KOPT-K1 (cell line): ENCODE results near the gene FBF1.

Source experiments
- H3K27ac ChIP-seq: fragments of 200-600 bp; sonication (generic); 2 replicates; pipeline ENCODE4 v1.5.1; 2016; ENCODE audit warnings: antibody characterized with exemption, mild to moderate bottlenecking, low read depth, low read length; ENCODE audit not compliant: poor library complexity, severe bottlenecking
- H3K36me3 ChIP-seq: fragments of 200-600 bp; sonication (generic); 2 replicates; pipeline ENCODE4 v1.5.1; 2017; ENCODE audit warnings: antibody characterized with exemption, mild to moderate bottlenecking, low read length, moderate library complexity; ENCODE audit not compliant: insufficient read depth
- H3K9me3 ChIP-seq: fragments of 200-600 bp; sonication (generic); 2 replicates; pipeline ENCODE4 v1.5.1; 2017; ENCODE audit warnings: antibody characterized with exemption, low read length, mild to moderate bottlenecking; ENCODE audit not compliant: insufficient read depth, poor library complexity, severe bottlenecking

FBF1 gene

DNA sequence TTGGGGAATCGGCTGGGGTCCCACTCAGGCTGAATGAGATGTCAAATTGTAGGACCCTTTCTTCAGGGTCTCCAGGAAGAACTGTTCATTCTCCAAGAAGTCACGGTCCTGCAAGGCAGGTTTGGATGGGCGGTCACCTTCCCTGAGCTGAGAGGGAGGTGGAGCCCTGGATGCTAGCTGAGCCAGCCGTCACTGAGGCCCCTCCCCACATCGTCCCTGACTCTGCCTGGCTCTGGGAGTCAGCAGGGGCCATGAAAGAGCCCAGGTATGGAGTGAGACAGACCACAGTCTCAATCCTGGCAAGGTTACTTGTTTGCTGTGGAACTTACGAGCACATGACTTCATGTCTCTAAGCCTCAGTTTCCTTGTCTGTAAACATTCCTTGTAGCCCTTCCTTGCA lies 30.1 kb downstream of the FBF1 start:
- Histone ChIP-seq H3K9me3 (no peaks in the 10 kb centered on the region), H3K27ac (peak overlapping the region; percentile 66), H3K36me3 (peaks cover 32% of the 10 kb centered on the region)

DNA sequence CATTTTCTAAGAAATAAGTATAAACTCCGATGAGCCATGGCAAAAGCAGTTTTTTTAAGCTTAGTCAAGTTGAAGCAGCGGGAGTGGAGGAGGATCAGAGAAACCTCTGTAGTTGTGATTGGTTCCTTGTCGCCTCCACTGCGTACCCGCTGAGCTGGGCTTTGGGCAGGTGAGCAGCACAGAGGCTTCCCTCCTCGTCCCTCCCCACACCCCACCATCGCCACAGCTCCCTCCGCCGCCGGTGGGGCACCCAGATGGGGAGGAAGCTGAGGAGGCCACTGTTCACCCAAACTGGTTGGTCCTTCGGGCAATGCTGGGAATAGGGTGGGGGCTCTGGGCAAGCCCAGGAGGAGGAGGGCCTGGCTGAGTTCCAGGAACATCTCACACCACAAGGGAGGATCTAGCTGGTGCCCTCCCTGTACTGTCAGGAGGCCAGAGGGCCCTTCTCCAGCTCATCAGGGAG lies 31.0 kb downstream of the FBF1 start:
- Histone ChIP-seq H3K36me3 (peaks cover 31% of the 10 kb centered on the region), H3K27ac (peak overlapping the region; percentile 66), H3K9me3 (no peaks in the 10 kb centered on the region)

DNA sequence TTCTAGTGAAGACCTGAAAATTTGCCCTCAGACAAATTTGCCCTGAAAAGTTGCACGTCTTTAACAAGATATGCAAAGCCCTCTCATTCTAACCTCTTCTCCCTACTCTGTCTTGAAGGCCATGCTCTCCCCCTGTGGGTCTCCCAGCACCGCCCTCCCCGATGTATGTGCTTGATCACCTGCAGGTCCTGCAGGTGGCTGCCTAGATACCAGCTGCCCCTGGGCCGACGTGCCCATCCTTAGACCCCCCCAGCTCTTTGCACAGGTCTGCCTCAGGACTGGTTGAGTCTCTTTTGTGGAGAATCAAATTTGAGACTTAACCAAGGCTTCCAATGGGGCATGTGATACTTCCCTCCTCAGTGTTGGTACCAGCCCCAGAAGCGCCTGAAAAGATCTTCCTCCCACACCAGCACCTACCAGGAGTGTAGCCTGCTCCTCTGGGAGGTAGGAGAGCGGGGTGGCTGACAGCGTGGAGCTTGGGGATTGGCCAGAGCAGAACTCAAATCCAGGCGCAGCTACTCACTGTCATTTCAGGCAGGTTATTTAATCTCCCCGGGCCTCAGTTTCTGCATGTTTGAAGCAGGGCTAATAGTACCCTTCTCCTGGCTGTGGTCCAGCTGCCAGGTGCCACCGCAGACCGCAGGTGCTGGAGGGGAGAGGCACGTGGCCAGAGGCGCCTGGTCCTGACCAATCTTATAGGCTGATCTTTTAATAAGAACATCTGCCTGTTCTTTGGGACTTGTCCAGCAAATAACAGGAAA lies 31.6 kb downstream of the FBF1 start:
- peak overlapping the region; percentile 66 for H3K27ac ChIP-seq
- H3K36me3 ChIP-seq, result peaks cover 25% of the 10 kb centered on the region
- H3K9me3 ChIP-seq, result no peaks in the 10 kb centered on the region

DNA sequence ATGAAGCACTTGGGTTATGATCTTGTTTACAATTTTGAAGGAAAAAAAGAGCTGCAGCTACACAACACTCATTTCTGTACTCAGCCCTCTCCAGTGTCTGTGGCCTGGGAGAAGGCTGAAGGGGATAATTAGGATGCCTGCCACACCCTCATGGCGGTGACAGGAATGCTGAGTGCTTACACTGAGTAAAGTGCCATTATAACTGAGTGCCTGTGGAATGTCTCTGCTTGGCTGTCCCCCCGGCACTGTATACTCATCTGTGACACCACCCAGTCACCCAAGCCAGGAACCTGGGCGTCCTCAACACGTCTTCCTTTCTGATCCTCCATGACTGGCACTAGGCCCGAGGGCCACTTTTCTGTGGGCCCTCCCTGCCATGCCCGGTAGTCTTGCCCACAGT lies 32.6 kb downstream of the FBF1 start:
- Histone ChIP-seq H3K36me3 (peaks cover 16% of the 10 kb centered on the region), H3K9me3 (no peaks in the 10 kb centered on the region), H3K27ac (peak overlapping the region; percentile 66)

DNA sequence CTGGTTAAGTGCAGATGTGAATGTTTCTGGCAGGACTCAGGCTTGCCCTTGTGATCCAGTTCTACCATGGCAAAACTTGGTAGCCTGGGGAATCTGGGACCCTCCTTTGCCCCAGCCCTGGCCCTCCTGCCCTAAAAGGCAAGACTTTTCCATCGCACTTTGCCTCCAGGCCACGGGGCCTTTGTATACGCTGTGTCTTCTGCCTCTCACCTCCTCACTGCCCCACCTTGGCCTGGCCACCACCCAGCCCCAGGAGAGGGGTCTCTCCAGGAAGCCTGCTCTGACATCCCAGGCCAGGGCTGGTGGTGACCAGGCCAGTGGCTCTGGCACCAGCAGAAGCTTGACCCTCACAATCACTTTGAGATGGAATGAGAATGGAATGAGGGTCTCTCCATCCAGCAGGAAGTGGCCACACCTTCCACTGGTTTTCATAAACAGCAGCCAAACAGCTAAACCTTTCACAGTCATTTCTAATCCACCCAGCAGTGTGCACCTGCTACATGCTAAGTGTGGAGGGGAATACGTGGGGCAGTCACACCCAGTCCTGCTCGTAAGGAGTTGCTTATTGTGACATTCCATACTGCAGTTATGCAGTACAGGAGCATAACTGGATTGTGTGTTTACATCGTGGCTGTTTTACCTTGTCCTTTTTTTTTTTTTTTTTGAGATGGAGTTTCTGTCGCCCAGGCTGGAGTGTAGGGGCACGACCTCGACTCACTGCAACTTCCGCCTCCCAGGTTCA lies 34.5 kb downstream of the FBF1 start:
- Histone ChIP-seq H3K27ac (peak overlapping the region; percentile 82), H3K36me3 (peaks cover 20% of the 10 kb centered on the region), H3K9me3 (no peaks in the 10 kb centered on the region)

DNA sequence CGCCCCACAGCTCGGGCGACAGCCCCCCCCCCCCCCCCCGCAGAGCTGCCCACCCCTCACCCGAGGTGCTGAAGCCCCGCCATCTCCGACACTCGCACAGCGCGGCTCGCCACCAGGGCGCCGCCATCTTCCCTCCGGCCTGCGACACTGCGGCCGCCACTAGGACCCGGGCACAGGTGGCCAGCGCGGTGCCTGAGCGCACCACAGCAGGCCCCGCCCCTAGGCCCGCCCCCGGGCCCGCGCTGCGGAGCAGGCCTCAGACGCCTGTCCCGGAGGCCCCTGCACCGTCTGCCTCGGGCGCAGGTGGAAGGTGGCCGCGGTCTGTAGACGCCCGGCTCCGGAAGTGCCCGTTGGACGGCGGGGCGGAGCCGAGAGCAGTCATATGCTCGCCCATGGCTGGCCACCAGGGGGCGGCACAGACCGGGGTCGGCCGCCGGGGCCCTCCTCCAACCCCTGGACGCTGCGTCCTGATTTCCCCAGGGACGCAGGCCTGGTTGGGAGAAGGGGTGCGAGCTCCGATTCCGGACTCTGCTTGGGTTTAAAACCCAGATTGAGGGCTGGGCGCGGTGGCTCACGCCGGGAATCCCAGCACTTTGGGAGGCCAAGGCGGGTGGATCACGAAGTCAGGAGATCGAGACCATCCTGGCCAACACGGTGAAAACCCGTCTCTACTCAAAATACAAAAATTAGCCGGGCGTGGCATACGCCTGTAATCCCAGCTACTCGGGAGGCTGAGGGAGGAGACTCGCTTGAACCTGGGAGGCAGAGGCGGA lies 35.9 kb downstream of the FBF1 start, which contains the start of gene MRPL38:
Gene MRPL38 (minus strand): TSS at position 136 of the 773 bp plus-strand sequence. CDS start 9 bp downstream, at position 127.
- Histone ChIP-seq H3K36me3 (peaks cover 34% of the 10 kb centered on the region), H3K27ac (peak within 1 kb of the TSS; percentile 82), H3K9me3 (no peaks in the 10 kb centered on the region)

DNA sequence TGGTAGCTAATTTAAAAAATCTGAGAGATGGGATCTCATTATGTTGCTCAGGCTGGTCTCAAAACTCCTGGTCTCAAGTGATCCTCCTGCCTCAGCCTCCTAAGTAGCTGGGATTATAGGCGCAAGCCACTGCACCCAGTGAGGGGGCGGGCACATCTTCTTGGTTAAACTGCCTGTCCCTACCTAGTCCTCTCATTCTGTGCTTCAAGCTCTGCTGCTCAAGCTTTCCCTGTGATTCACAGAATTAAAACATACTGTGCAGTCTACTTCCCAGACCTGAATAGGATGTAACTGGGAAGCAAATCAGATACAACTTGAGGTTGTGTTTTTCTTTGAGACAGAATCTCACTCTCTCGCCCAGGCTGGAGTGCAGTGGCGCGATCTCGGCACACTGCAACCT lies 38.4 kb downstream of the FBF1 start:
- Histone ChIP-seq H3K36me3 (peaks cover 60% of the 10 kb centered on the region), H3K27ac (no peak overlapping the region), H3K9me3 (no peaks in the 10 kb centered on the region)

DNA sequence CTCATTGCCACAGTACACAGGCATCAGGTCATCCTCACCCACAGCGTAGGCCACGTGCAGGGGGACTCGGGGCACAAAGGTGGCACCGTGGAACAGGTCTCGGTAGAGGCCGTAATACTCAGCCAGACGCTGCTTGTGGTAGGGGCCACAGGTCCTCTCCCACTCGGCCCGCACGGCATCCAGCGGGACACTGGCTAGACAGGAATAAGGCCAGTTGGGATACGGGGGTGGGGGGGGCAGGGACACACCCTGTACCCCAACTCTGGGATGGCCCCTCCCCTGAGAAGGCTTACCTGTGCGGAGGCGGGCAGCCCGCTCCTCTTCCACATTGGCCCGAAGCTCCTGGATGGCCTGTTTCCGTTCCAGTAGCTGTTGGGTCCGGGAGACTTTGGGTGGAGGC lies 39.1 kb downstream of the FBF1 start:
- Histone ChIP-seq H3K9me3 (no peaks in the 10 kb centered on the region), H3K36me3 (peaks cover 61% of the 10 kb centered on the region), H3K27ac (no peak overlapping the region)

DNA sequence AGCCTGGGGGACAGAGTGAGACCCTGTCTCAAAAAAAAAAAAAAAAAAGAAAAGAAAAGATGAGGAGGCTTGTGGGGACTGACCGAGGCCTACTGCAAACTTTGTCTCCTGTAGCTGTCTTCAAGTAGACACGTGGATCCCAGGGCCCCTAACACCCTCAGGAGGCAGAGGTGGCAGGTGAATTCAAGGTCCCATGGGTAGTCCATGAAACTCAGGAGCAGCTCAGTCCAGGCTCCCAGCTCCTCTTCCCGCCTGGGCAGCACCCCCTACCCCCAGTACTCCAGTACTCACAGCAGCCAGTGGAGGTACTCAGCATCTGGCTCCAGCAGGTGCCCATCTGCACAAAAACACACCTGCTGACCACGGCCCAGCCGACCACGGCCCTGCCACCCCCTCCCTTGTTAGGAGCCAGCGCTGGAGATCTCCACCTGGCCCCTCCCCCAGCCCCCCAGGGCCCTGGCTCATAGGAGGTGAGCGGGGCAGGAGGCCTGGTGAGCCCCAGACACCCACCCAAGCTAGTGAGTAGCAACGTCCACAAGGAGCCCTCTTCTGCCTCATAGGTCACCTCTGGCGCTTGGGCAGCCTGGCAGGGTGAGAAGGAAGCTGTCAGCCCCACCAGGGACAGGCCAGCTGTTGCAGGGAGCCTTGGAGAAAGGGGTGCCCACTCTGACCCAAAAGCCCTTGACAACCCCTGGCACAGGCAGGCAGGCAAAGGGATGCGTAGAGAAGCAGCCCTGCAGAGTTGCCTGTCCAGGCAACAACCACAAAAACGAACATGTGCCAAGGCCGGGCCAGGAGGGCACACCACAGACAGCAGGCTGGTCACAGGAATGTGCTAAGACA lies 39.9 kb downstream of the FBF1 start:
- Histone ChIP-seq H3K36me3 (peaks cover 61% of the 10 kb centered on the region), H3K27ac (no peak overlapping the region), H3K9me3 (no peaks in the 10 kb centered on the region)

DNA sequence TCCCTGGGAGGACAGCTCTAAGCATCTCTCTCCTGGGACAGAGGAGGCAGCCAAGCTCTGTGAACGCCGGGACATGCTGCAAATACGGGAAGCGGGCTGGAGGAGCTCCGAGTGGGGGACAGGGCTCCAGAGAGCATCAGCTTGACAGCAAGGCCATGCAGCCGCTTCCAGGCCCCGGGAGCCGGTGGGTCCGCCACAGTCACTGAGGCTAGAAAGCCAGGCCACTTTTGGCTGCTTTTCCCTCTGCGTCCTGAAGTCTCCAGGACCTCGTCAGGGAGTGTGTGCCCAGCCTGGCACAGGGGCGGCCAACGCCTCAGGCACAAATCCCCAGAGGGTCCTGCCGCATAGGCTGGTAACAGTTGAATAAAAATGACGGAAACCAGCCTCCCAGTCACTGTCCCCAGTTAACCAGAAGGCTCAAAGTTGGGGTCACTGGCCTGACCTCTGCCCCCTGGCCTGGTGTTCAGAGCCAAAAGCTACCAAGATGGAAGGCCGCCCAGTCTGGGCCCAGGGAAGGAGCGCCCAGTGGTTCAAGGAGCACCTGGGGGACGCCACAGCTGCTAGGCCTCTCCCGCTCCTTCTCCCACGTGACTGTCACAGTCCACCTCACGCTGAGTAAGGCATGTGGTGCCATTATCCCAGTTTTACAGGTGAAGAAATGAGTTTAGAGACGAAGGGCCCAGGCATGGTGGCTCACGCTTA lies 40.9 kb downstream of the FBF1 start:
- Histone ChIP-seq H3K36me3 (peaks cover 61% of the 10 kb centered on the region), H3K27ac (no peak overlapping the region), H3K9me3 (no peaks in the 10 kb centered on the region)

DNA sequence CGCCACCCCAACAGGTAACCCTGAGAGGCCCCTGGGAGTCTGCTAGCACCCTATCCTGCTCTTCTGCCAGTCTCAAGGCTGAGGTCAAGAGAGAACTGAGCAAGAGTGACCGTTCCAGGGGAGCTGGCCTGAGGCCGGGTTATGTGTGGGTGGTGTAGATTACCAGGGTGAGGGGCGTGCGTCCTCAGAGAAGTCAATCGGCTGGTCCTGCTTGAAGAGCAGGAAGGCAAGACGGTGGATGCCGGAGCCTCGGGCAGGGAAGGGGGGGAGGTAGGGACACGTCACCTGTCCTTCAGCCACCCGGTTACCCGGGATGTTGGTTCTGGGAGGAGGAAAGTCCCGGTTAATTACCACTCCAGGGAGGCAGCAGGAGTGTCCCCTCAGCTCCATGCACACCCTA lies 41.5 kb downstream of the FBF1 start:
- Histone ChIP-seq H3K27ac (no peak overlapping the region), H3K36me3 (peaks cover 61% of the 10 kb centered on the region), H3K9me3 (no peaks in the 10 kb centered on the region)

DNA sequence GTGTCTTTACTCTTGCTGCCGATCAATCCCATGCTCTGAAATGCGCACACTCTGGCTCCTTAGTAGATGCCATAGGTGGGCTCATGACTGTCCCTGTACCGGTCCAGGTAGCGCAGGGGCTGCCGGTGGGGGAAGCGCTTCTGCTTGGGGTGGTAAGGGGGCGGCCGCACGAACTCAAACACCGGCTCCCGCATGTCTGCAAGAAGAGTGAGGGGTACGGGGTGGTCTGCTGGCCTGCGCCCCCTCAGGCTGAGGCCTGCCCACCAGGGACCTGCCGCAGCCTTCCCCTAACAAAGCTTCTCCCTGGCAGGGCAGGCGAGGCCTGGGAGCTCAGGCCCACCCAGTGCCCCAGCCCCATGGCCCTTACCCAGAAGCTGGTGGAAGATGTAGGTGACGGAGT lies 42.1 kb downstream of the FBF1 start:
- H3K36me3 ChIP-seq, result peaks cover 66% of the 10 kb centered on the region
- H3K9me3 ChIP-seq, result no peaks in the 10 kb centered on the region
- no peak overlapping the region for H3K27ac ChIP-seq

DNA sequence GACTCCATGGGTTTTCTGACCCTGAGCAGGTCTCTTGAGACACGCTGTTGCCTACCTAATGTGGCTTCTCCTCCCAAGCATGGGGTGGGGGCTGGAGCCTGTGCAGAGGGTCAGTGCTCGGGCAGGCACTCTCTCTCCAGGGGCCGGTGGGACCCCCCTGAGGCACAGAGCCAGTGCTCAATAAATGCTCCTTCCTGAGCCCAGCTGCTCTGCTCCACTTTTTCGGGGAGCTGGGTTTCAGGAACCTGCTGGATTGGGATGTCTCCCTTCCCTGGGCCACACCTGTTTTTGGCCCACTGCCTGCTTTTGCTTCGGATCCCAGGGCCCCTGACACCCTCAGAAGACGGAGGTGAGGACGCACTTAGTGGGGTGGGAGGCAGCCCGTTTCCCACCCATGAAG lies 42.8 kb downstream of the FBF1 start:
- no peak overlapping the region for H3K27ac ChIP-seq
- H3K36me3 ChIP-seq, result peaks cover 64% of the 10 kb centered on the region
- H3K9me3 ChIP-seq, result no peaks in the 10 kb centered on the region
